Stimulated activated CD4-positive, alpha-beta T cell treated with anti-CD3 and anti-CD28 coated beads, Interleukin-4, amount 100 ng/mL, for 4 hours (primary cell): Measurements from ENCODE around the gene CAMTA1.
"Not testable (repeated sequence)": the region's sequence is repeated elsewhere in the genome, so short reads cannot be mapped to it uniquely, and the experiment has no call there.

Experiments
- DNase-seq, 2 experiments: peaks; one replicate each; pipeline ENCODE4 v3.0.0-alpha.2; 2020

The CAMTA1 gene

DNA sequence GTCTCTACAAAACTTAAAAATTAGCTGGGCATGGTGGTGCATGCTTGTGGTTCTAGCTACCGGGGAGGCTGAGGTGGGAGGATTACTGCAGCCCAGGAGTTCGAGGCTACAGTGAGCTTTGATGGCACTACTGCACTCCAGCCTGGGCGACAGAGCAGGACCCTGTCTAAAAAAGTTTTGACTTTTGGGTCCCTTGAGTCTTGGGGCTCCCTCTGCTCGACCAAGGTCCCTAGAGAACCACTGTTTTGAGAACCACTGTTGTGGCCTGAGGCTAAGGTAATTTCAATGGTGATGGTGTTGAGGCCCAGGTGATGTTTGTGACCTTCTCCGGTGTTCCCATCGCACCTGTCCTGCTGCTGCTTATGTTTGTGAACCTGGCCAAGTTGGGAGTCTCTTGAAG lies 3.1 kb upstream of the CAMTA1 start:
- DNase-seq = no peak

DNA sequence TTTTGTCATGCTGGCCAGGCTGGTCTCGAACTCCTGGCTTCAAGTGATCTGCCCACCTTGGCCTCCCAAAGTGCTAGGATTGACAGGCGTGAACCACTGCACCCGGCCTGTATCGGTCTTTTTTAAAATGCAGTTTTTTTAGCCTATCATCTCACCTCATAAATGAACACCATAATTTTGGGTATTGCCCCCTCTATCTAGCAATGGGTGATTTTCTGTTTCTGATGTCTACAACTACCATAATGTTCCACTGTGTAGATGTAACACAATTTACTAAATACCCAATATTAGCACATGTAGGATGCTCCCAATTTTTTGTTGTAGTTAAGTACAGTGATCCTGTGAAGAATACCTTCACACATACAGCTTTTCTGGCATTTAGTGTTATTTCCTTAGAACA lies 2.0 kb upstream of the CAMTA1 start:
- DNase-seq = no peak

DNA sequence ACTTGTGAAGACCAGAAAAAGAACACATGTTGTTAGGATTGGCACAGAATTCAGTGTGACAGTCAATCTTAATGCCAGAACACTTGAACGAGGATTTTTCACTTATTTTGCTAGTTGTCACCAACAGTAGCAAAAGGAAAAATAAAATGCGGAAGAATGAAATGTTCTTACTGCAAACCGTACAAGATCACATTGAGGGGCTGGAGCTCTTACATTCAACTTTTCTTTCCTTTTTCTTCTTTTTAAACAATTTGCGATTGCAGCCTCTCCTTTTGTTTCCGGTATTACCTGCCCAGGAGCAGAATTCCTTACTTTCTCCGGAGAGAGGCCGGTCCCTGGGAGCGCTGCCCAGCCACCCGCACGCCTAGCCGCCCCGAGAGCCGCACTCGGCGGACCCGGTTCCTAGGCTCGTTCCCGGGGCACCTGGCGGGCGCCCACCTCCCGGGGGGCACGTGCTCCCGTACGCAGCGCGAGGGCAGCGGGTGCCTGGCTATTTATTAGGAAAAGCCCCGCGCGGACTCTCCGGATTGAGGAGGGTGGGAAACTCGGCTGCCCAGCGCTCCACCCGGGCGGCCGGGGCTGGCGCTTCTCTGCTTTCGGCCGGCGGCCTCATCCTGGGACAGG lies 1.2 kb upstream of the CAMTA1 start:
- DNase-seq = no peak

DNA sequence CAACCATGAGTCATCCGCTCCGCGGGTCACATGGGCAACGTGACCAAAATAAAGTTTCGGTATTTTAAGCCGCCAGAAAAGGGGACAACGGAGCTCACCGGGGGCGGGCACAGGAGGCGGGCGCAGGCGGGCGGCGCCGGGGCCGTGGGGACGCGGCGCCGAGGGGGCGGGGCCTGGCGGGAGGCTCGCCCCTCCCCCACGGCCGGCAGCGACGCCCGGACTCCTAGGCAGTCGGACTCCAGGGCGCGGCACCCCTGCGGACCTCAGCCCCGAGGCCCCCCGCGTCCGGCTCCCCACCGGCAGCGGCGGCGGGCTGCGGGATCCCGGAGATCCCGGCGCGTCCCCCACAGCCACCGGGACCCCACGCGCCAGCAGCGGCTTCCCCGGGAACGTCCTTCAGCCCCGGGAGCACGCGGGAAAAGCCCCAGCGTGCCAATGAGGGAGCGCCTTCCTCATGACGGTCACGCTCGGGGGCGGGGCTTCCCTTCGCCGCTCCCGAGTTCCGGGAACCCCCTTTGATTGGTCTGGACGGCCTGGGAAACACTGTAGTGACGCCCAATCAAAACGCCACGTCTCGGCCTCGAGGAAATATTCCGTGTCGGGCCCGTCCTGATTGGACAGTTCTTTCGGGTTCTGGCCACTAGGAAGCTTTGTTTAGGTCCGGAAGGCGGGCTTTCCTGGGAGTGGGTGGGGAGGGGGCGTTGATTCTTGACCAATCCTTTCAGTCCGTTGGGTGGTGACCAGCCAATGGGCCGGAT lies 515 bp upstream of the CAMTA1 start:
- peak; percentile 97 to 100 for DNase-seq

DNA sequence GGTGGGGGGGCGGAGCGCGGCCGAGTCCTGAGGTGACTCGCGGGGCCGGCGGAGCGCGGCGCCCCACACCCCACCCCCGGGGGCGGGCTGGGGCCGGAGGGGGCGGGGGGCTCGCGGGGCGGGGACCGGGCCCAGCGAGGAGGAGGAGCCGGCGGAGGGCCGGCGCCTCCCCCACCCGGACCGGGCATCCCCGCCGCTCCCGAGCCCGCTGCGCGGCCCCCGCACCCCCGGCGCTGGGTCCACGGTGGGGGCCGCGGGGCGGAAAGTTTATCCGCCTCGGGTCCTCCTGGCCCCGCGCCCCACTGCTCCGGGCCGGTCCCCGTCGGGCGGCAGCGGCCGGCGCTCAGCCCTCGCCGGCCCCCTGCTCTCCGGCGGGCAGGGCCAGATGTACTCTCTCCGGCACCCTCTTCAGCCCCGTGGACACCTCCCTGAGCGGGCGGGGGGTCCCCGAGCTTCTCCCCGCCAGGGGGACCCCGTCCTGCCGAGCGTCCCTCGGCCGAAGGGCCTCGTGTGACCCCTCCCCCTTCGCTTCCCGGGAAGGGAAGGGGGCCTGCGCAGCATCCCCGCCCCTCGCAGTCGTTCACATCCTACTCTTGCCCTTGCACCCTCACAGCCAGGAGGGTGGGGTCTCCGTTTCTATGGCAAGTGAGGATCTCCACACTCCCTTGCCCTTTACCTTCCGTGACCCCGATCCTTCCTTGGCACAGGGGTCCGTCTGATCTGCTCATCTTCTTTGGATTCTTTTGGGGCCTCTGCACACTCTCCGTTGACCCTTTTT lies 663 bp downstream of the CAMTA1 start:
- DNase-seq = peak; percentile 30 to 60

DNA sequence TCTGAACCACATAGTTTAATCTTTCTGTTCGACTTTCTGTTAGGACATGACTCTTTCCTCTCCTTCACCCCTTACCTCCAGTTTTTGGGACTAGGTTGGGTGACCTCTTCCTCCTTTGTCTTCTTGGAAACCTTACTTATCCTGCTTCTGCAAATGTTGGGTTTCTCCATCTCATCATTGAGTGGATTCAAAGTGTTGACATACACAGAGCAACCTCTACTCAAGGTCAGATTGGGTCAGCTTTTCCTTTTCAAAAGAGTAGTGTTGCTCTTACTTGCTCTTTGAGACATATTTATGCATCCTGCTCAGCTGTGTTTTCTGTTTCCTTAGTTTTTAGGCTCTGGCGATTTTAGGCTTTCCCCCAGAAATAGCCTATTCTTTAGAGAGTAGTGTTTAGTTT lies 3.7 kb downstream of the CAMTA1 start:
- no peak for DNase-seq

- no peak for DNase-seq
Observed at GRCh38 chr1:6790146-6790545, 4.9 kb downstream of the CAMTA1 start.

DNA sequence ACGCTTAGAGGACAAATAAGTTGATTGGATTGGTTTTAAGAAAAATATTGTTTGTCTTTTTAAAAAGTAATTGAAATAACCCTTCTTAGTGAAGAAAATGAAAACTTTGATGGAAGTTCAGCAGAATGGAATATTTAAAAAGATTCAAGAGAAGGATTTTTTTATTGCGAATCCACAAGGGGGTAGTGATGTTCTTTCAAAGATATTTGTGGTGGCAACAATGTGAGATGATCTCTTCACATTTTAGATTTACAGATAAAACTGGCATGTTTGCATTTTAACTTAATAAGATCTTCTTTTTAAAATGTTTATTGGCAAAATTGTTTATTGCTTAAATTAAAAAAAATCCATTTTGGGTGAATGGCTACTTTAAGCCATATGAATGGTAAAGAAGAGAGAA lies 8.9 kb downstream of the CAMTA1 start:
- DNase-seq = no peak

GRCh38 chr1:6795203-6795602 lies 9.9 kb downstream of the CAMTA1 start:
- DNase-seq = no peak

DNA sequence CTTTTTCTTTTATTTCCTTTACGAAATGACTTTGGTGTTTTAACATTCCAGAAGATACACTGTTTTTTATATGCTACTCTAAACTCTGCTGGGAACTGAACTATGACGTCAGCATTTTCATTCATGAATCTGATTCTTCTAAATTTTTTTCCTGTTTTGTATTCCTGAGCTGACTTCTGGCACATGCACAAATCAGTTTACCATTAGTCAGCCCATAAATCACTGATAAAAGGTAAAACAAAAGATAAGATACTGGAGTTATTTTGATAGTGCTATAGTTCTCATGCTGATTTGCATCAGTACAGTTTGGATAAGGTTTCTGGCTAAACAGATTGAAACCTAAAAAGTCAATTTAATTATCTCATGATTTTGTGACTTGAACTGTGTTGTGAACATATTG lies 10.4 kb downstream of the CAMTA1 start:
- no peak for DNase-seq

DNA sequence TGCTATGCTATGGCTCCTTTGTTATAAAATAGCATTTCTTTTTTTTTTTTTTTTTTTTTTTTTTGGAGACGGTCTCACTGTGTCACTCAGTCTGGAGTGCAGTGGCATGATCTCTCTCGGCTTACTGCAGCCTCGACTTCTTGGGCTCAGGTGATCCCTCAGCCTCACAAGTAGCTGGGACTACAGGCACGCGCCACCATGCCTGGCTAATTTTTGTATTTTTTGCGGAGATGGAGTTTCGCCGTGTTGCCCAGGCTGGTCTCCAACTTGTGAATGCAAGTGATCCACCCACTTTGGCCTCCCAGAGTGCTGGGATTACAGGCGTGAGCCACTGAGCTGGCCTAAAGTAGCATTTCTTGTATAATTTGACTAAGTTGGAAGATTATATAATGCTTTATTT lies 10.8 kb downstream of the CAMTA1 start:
- no peak for DNase-seq

DNA sequence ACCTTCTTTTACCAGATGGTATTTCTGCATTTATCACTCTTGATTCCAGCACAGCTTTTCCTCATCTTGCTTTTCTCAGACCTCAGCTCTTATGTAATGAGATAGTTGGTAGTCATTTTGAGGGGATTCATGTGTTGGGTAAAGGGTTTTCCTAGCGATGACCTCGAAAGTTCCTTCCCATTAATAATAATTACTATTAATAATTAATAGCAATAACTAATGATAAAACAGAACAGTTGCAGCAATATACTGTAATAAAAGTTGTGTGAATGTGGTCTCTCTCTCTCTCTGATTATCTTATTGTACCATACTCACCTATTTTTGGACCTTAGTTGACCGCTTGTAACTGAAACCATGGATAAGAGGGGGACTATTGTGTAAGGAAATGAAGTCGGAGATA lies 14.2 kb downstream of the CAMTA1 start:
- no peak for DNase-seq

DNA sequence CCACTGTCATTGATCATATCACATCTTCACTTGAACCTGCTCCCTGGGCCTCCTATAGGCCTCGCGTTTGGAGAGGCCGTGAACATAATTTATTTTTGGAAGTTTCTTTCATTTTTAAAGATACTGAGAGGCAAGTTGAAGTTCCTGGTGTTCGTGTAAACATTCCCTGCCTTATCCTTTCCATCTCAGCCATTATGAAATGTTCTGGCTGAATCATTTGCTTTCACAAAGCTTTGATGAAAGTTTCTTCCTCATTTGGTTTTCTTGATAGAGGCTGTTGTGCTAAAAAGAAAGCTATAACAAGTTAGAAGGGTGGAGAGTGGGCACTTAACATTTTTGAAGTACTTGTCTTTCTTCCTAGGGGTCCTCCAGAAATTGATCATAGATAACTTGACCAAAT lies 15.5 kb downstream of the CAMTA1 start:
- no peak for DNase-seq

DNA sequence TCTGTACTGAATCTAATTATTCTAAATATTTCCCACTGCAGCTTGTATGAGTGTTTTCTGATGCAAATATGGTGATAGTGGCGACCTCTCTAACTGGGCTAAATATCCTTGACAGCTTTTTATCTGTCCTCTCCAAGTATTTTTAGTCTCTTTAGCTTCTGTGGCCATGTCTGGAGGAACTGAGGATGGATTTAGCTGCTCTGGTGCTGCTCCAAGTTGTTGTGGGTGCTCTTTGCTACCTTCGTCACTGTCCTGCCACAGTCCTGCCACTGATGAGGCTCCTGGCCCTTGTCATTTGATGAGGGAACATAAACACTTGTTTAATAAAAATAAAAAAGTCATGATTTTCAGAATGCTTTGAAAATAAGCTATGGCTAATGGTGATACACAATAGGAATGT lies 15.9 kb downstream of the CAMTA1 start:
- no peak for DNase-seq

DNA sequence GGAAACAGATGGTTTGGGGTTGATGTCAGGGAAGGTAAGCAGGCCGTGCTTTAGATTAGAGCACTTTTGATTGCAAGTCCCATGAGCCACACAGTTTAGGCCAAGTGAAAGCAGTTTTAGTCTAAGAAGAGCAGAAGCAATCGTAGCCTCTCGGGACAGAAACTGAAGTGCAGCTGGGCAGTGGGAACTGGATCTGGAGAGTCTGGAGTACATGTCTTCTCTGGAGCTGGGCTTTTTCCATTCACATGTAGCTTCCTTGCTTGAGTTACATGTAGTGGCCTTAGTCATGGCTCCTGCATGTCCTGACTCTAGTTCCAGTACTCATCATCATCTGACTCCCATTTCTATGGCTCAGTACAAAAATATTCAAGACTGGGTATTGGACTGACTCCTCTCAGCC lies 16.7 kb downstream of the CAMTA1 start:
- DNase-seq = no peak

GRCh38 chr1:6802454-6802853 lies 17.2 kb downstream of the CAMTA1 start:
- DNase-seq = no peak

DNA sequence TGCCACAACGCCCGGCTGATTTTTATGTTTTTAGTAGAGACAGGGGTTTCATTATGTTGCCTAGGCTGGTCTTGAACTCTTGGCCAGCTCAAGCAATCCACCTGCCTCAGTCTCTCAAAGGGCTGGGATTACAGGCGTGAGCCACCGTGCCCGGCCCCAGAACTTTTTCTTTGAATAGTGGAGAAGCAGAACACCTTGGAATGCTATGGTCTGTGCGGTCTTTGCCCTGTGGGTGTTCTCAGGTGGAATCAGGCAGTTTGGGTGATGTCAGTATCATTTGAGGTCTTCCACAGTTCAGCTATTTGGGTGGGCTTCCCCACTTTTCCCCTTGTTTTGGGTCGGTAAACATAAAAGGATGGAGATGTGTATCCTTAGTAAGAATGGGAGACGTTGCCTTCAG lies 17.6 kb downstream of the CAMTA1 start:
- no peak for DNase-seq

DNA sequence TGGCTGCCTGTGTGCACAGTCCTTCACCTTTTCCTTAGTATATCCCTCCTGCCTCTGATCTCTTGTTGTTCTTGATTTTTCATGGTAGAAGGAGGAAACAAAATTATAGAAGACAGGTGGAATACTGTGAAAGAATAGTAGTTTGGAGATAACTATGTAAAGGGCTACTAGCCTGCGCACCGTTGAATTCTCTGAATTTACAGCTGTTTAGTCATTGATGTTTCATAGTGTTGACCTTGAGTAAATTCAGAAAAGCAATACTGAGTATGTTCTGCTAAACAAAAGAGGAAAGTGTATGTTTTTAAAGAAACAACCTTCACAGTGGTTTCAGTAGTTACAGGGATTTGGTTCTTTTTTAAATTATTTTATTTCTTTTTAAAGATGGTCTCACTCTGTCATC lies 18.1 kb downstream of the CAMTA1 start:
- DNase-seq = no peak

DNA sequence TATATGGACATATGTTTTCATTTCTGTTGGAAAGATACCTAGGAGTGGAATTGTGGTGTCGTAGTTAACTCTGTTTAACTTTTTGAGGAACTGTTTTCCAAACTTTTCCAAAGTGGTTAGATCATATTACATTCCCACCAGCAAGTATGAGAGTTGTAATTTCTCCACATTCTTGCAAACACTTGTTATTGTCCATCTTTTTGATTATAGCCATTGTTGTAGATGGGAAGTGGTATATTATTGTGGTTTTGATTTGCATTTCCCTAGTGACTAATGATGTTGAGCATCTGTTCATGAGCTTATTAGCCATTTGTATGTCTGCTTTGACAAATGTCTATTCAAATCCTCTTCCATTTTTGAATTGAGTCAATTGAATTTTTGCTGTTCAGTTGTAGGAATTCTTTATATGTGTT lies 19.8 kb downstream of the CAMTA1 start:
- no peak for DNase-seq

DNA sequence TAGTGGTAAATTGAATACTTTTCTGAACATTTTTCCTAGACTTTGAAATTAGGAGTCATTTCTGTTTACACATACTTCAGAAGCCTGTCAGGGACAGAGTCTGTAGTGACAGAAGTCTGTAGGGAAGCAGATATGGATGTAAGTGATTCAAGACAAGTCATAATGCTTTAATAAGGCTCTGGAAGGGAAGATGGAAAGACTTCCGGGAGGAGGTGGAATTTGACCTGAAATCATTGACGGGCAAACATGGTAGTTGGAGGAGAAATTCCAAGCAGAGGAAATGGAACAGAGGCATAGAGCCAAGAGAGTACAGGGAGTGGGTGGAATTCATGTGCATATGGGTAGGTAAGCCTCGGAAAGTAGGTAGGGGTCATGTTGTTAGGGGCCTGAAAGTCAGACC lies 22.5 kb downstream of the CAMTA1 start:
- DNase-seq = no peak

GRCh38 chr1:6809461-6809860 lies 24.2 kb downstream of the CAMTA1 start:
- no peak for DNase-seq

- not testable (repeated sequence) for DNase-seq
Observed at GRCh38 chr1:6810146-6810734, 25.0 kb downstream of the CAMTA1 start.

DNA sequence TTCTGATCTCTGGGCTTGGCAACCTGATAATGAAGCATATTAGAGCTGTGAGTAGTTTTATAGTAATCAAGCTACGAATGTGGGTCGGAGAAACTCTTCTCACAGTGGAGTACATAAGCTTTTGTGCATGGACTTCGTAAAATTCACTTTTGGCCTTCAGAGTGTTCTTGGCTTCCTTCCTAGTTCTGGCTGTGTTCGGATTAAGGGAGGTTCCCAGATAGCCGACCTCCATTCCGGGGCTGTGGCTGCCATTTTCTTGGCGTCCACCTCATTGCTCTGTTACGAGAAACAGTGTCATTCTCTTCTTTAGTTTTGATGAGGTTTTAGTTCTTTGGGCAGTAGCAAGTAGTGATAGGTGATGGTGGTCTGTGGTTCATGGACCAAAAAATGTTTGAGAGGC lies 26.3 kb downstream of the CAMTA1 start:
- DNase-seq = no peak

GRCh38 chr1:6813165-6813564 lies 27.9 kb downstream of the CAMTA1 start:
- no peak for DNase-seq
